Transverse colon (tissue), 4 donors: ENCODE results near the gene FIBCD1.

ENCODE experiments used
- CTCF ChIP-seq, 5 experiments: fragments of 200-600 bp in 3 of 5; fragments of 450-650 bp in 2 of 5; sonication (generic) in 3 of 5; IDR thresholded peaks; 1 replicate in 2 of 5; 2 replicates in 3 of 5; pipeline ENCODE4 v1.5.1; 2016 to 2017; ENCODE audit warnings: antibody characterized with exemption in 5 of 5, inconsistent platforms in 3 of 5, mild to moderate bottlenecking in 2 of 5, moderate library complexity in 1 of 5
- EP300 ChIP-seq: sonication (generic); formaldehyde crosslinking; IDR thresholded peaks from one replicate; pipeline ENCODE4 v1.6.1; 2017; ENCODE audit warnings: antibody characterized with exemption, low read depth
- POLR2A ChIP-seq: fragments of 450-650 bp; IDR thresholded peaks from one replicate; pipeline ENCODE4 v1.6.1; 2016; ENCODE audit warnings: antibody characterized with exemption, mild to moderate bottlenecking, moderate library complexity
- POLR2AphosphoS5 ChIP-seq, 3 donors: sonication (generic); formaldehyde crosslinking; IDR thresholded peaks; one replicate each; pipeline ENCODE4 v1.6.1; 2016; ENCODE audit warnings: antibody characterized with exemption in 3 of 3

DNA sequence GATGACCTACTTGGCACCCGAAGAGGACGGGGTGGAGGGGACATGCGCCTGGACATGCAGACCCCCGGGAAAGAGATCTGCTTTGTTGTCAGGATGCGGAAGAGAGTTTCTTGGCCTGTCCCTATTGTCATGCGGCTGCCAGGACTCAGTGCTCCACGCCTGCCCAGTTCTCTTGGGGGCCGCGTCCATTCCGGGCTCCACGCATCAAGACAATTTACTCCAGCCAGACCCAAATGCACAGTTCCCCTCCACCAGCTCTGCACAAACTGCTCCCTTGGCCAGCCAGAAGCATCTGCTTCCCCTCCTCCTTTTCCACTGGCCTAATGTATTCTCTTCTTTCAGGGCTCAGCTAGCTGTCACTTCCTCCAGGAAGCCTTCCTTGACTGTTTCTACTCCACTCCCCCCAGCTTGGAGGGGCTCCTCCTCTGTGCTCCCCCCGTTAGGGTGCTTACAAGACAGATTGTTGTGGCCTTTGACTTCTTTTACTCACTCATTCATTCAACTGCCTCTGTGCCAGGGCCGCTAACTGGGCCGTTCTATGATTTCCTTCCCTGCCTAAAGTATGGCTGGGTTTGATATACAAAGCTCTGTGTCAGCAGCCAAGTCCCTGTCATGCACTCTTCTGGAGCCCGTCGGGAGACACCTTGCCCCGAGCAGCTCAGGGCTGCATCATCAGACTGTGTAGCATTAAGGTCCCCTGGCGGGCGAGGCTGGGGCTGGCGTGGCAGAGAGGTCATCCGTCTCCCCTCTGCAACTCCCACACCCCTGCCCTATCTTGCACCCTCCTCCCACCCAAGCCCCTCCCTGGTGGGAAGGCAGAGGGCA lies 6.6 kb downstream of the FIBCD1 start:
- TF ChIP-seq CTCF (IDR thresholded peaks at IDR 0.05) (no peak), POLR2A (no peak), POLR2AphosphoS5 (IDR thresholded peaks at IDR 0.05) (no peak), EP300 (no peak)
